ENCODE data around the gene TMSB10. TPM values are rescaled to one million over a fixed set of nuclear protein-coding genes. Genes with fewer than 3 reads are reported as not detected.
"Not testable (repeated sequence)": the region's sequence is repeated elsewhere in the genome, so short reads cannot be mapped to it uniquely, and the experiment has no call there.

Gene TMSB10
- polyA plus RNA-seq, 6 donors from 2014 or later, result 5,825 to 8,742 (median 6,750) TPM

- H3K4me3 Mint-ChIP-seq, result no peak overlapping the region
- ATAC-seq (ENCODE audit: low read depth in 2 of 2) (no peak), DNase-seq (no peak)
- H3K36me3 Mint-ChIP-seq, result peaks cover 0 to 7% of the 10 kb centered on the region in 2 donors
- no peaks in the 10 kb centered on the region for H3K27me3 Mint-ChIP-seq
- no peak overlapping the region for H3K27ac Mint-ChIP-seq
- no peaks in the 10 kb centered on the region for H3K9me3 Mint-ChIP-seq
- H3K4me1 Mint-ChIP-seq, result peaks cover 16 to 32% (median 18%) of the 10 kb centered on the region in 3 donors
Measured at GRCh38 chr2:84873350-84873749, 32.1 kb upstream of the TMSB10 start.

GRCh38 chr2:84874381-84875212 lies 30.9 kb upstream of the TMSB10 start:
- H3K36me3 Mint-ChIP-seq, result peaks cover 0 to 7% of the 10 kb centered on the region in 2 donors
- DNase-seq, result no peak
- H3K9me3 Mint-ChIP-seq, result no peaks in the 10 kb centered on the region
- peak overlapping the region in 3 of 6 donors; percentile 2 to 72 (median 27) for H3K27ac Mint-ChIP-seq
- H3K27me3 Mint-ChIP-seq, result no peaks in the 10 kb centered on the region
- H3K4me3 Mint-ChIP-seq, result no peak overlapping the region
- H3K4me1 Mint-ChIP-seq, result peaks cover 21 to 38% (median 31%) of the 10 kb centered on the region in 3 donors
- no peak for ATAC-seq (ENCODE audit: low read depth in 2 of 2)

GRCh38 chr2:84875213-84875560 lies 30.3 kb upstream of the TMSB10 start:
- DNase-seq (no peak), ATAC-seq (ENCODE audit: low read depth in 2 of 2) (no peak)
- no peaks in the 10 kb centered on the region for H3K27me3 Mint-ChIP-seq
- H3K4me3 Mint-ChIP-seq, result no peak overlapping the region
- H3K4me1 Mint-ChIP-seq, result peaks cover 26 to 41% (median 35%) of the 10 kb centered on the region in 3 donors
- no peaks in the 10 kb centered on the region for H3K9me3 Mint-ChIP-seq
- peak overlapping the region in 3 of 6 donors; percentile 30 to 72 (median 34) for H3K27ac Mint-ChIP-seq
- peaks cover 0 to 7% of the 10 kb centered on the region in 2 donors for H3K36me3 Mint-ChIP-seq

- Mint-ChIP-seq H3K27ac (peak overlapping the region in 3 of 6 donors; percentile 29 to 34 (median 30)), H3K4me1 (peaks cover 28 to 41% (median 34%) of the 10 kb centered on the region in 3 donors)
- H3K9me3 Mint-ChIP-seq; DNase-seq; H3K36me3 Mint-ChIP-seq; H3K4me3 Mint-ChIP-seq; H3K27me3 Mint-ChIP-seq; ATAC-seq (ENCODE audit: low read depth in 2 of 2): not testable (repeated sequence)
Measured at GRCh38 chr2:84875619-84876018, 29.8 kb upstream of the TMSB10 start.

GRCh38 chr2:84876369-84876768 lies 29.1 kb upstream of the TMSB10 start:
- no peak for ATAC-seq (ENCODE audit: low read depth in 2 of 2)
- no peak for DNase-seq
- Mint-ChIP-seq H3K36me3 (peaks cover 0 to 7% of the 10 kb centered on the region in 2 donors), H3K27ac (no peak overlapping the region), H3K4me1 (peaks cover 33 to 47% (median 36%) of the 10 kb centered on the region in 3 donors), H3K4me3 (no peak overlapping the region), H3K27me3 (no peaks in the 10 kb centered on the region), H3K9me3 (no peaks in the 10 kb centered on the region)

- Mint-ChIP-seq H3K4me3 (peak overlapping the region in 2 of 8 donors; percentile 29 to 53), H3K4me1 (peaks cover 43 to 63% (median 47%) of the 10 kb centered on the region in 3 donors), H3K27me3 (no peaks in the 10 kb centered on the region), H3K27ac (peak overlapping the region in 2 of 6 donors; percentile 31 to 52), H3K36me3 (peaks cover 0 to 7% of the 10 kb centered on the region in 2 donors), H3K9me3 (no peaks in the 10 kb centered on the region)
- ATAC-seq (ENCODE audit: low read depth in 2 of 2) (no peak), DNase-seq (no peak)
Measured at GRCh38 chr2:84878459-84878858, 27.0 kb upstream of the TMSB10 start.

- no peak for ATAC-seq (ENCODE audit: low read depth in 2 of 2)
- Mint-ChIP-seq H3K4me3 (peak overlapping the region; percentile 88 to 98 (median 93)), H3K9me3 (no peaks in the 10 kb centered on the region), H3K27ac (peak overlapping the region; percentile 10 to 95 (median 86)), H3K4me1 (peaks cover 44 to 63% (median 49%) of the 10 kb centered on the region in 3 donors), H3K36me3 (peaks cover 0 to 7% of the 10 kb centered on the region in 2 donors), H3K27me3 (no peaks in the 10 kb centered on the region)
- DNase-seq, result no peak
Measured at GRCh38 chr2:84878896-84879583, 26.4 kb upstream of the TMSB10 start.

- Mint-ChIP-seq H3K36me3 (peaks cover 0 to 7% of the 10 kb centered on the region in 2 donors), H3K27ac (peak overlapping the region; percentile 65 to 95 (median 86)), H3K4me3 (peak overlapping the region; percentile 88 to 98 (median 93)), H3K9me3 (no peaks in the 10 kb centered on the region), H3K4me1 (peaks cover 44 to 63% (median 49%) of the 10 kb centered on the region in 3 donors), H3K27me3 (no peaks in the 10 kb centered on the region)
- DNase-seq, result peak; percentile 78
- ATAC-seq (ENCODE audit: low read depth in 2 of 2), result peak; percentile 72 to 77
Measured at GRCh38 chr2:84879584-84880394, 25.7 kb upstream of the TMSB10 start.

GRCh38 chr2:84880395-84880644 lies 25.1 kb upstream of the TMSB10 start:
- Mint-ChIP-seq H3K4me1 (peaks cover 41 to 59% (median 45%) of the 10 kb centered on the region in 3 donors), H3K27ac (peak overlapping the region; percentile 17 to 91 (median 80)), H3K9me3 (no peaks in the 10 kb centered on the region), H3K27me3 (no peaks in the 10 kb centered on the region), H3K36me3 (peaks cover 0 to 2% of the 10 kb centered on the region in 2 donors), H3K4me3 (peak overlapping the region; percentile 88 to 98 (median 93))
- no peak for ATAC-seq (ENCODE audit: low read depth in 2 of 2)
- no peak for DNase-seq

GRCh38 chr2:84880645-84881521 lies 24.6 kb upstream of the TMSB10 start, which contains the start of gene TRABD2A:
Gene TRABD2A, minus strand, starts transcription at chr2:84881084. Its CDS starts 45 bp downstream, at chr2:84881039.
- H3K27ac Mint-ChIP-seq, result peak within 1 kb of the TSS; percentile 84 to 98 (median 98)
- DNase-seq, result peak; percentile 47
- no peaks in the 10 kb centered on the region for H3K9me3 Mint-ChIP-seq
- peak within 1 kb of the TSS; percentile 88 to 99 (median 96) for H3K4me3 Mint-ChIP-seq
- H3K36me3 Mint-ChIP-seq, result no peaks in the 10 kb centered on the region
- H3K27me3 Mint-ChIP-seq, result no peaks in the 10 kb centered on the region
- peak; percentile 18 to 25 for ATAC-seq (ENCODE audit: low read depth in 2 of 2)
- peaks cover 40 to 57% (median 46%) of the 10 kb centered on the region in 3 donors for H3K4me1 Mint-ChIP-seq

- Mint-ChIP-seq H3K4me1 (peaks cover 42 to 58% (median 50%) of the 10 kb centered on the region in 3 donors), H3K4me3 (peak overlapping the region; percentile 88 to 99 (median 95)), H3K9me3 (no peaks in the 10 kb centered on the region)
Measured at GRCh38 chr2:84881581-84882413, 23.7 kb upstream of the TMSB10 start.

GRCh38 chr2:84882414-84882738 lies 23.1 kb upstream of the TMSB10 start:
- Mint-ChIP-seq H3K36me3 (no peaks in the 10 kb centered on the region), H3K27ac (peak overlapping the region; percentile 84 to 98 (median 98)), H3K9me3 (no peaks in the 10 kb centered on the region), H3K27me3 (no peaks in the 10 kb centered on the region), H3K4me3 (peak overlapping the region; percentile 88 to 99 (median 95)), H3K4me1 (peaks cover 46 to 58% (median 54%) of the 10 kb centered on the region in 3 donors)
- DNase-seq (no peak), ATAC-seq (ENCODE audit: low read depth in 2 of 2) (no peak)

More at GRCh38 chr2:84881581-84882413, 23.7 kb upstream of the TMSB10 start:
- peak overlapping the region; percentile 84 to 98 (median 98) for H3K27ac Mint-ChIP-seq
- no peaks in the 10 kb centered on the region for H3K36me3 Mint-ChIP-seq
- DNase-seq (peak; percentile 84), ATAC-seq (ENCODE audit: low read depth in 2 of 2) (peak; percentile 66 to 69)
- no peaks in the 10 kb centered on the region for H3K27me3 Mint-ChIP-seq

All from naive B cell (primary cell).